Retina (tissue), 1 donor: ENCODE measurements around the gene KCNB1.
A peak's percentile ranks its signal among the peaks of the same experiment; 100 is the strongest.

Experiments used
- DNase-seq: peaks from one replicate; pipeline ENCODE4 v3.0.0-alpha.2; 2016

Gene KCNB1

GRCh38 chr20:49405696-49406095 lies 76.8 kb downstream of the KCNB1 start:
- DNase-seq, result no peak

- no peak for DNase-seq
These were observed 77.3 kb downstream of the KCNB1 start for GRCh38 chr20:49405062-49405683.

- DNase-seq, result no peak
These were observed 78.0 kb downstream of the KCNB1 start for GRCh38 chr20:49404461-49404860.

GRCh38 chr20:49403911-49404310 lies 78.6 kb downstream of the KCNB1 start:
- no peak for DNase-seq

GRCh38 chr20:49403012-49403411 lies 79.5 kb downstream of the KCNB1 start:
- no peak for DNase-seq

- DNase-seq, result no peak
These were observed 81.6 kb downstream of the KCNB1 start for GRCh38 chr20:49400904-49401303.

GRCh38 chr20:49400410-49400809 lies 82.1 kb downstream of the KCNB1 start:
- no peak for DNase-seq

- DNase-seq, result no peak
These were observed 83.1 kb downstream of the KCNB1 start for GRCh38 chr20:49399329-49399728.

- DNase-seq, result no peak
These were observed 83.9 kb downstream of the KCNB1 start for GRCh38 chr20:49398401-49399144.

- no peak for DNase-seq
These were observed 84.9 kb downstream of the KCNB1 start for GRCh38 chr20:49397525-49397924.

- no peak for DNase-seq
These were observed 86.2 kb downstream of the KCNB1 start for GRCh38 chr20:49396230-49396629.

- no peak for DNase-seq
These were observed 86.8 kb downstream of the KCNB1 start for GRCh38 chr20:49395659-49396058.

- DNase-seq, result no peak
These were observed 87.3 kb downstream of the KCNB1 start for GRCh38 chr20:49395183-49395582.

- no peak for DNase-seq
These were observed 87.7 kb downstream of the KCNB1 start for GRCh38 chr20:49394757-49395156.

- DNase-seq, result no peak
These were observed 88.2 kb downstream of the KCNB1 start for GRCh38 chr20:49394264-49394663.

GRCh38 chr20:49393803-49394202 lies 88.7 kb downstream of the KCNB1 start:
- no peak for DNase-seq

- no peak for DNase-seq
These were observed 89.7 kb downstream of the KCNB1 start for GRCh38 chr20:49392745-49393144.

GRCh38 chr20:49391404-49392245 lies 90.8 kb downstream of the KCNB1 start:
- no peak for DNase-seq

GRCh38 chr20:49389854-49390253 lies 92.6 kb downstream of the KCNB1 start:
- DNase-seq, result no peak

- no peak for DNase-seq
These were observed 93.7 kb downstream of the KCNB1 start for GRCh38 chr20:49388744-49389143.

- no peak for DNase-seq
These were observed 94.9 kb downstream of the KCNB1 start for GRCh38 chr20:49387581-49387939.

GRCh38 chr20:49386848-49387580 lies 95.5 kb downstream of the KCNB1 start:
- DNase-seq, result no peak

GRCh38 chr20:49385465-49385864 lies 97.0 kb downstream of the KCNB1 start:
- DNase-seq, result peak; percentile 50
